ENCODE results near the gene COMTD1.
"Not testable (repeated sequence)": the region's sequence is repeated elsewhere in the genome, so short reads cannot be mapped to it uniquely, and the experiment has no call there.

Gene COMTD1

GRCh38 chr10:75197066-75197465, 38.7 kb downstream of the COMTD1 start:
- no peak overlapping the region for H3K4me3 ChIP-seq (ENCODE audit: low read depth, low read length)

DNA sequence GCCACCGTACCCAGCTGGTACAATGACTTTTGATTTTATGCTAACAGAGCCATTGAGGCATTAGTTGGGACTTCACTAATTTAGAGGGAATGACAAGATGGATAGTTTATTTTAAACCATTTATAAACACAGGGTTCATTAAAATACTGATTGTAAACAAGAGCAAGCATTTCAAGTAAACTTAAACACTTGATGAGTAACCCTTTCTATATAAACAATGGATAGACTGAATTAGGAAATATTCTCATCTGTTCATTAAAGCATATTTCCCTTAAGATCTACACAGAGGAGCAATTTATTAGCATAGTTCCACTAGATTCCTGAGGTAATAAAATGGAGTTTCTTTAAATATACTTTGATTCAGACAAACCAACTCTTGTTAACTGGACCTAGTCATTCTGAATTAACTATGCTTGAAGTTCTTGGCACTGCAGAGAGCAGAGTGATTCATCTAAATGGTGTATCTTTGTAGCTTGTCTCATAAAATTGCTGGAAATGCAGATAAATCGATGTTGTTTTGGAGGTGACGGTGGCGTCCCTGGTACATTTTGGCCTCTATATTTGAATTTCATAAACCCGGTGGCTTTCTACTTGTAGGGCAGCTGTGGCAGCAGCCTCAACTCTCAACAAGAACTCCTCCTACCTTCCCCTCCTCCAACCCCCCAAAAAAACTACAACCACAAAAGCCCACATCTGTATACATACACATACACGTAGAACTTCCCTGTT, 40.6 kb downstream of the COMTD1 start:
- no peak overlapping the region for H3K4me3 ChIP-seq (ENCODE audit: low read depth, low read length)

DNA sequence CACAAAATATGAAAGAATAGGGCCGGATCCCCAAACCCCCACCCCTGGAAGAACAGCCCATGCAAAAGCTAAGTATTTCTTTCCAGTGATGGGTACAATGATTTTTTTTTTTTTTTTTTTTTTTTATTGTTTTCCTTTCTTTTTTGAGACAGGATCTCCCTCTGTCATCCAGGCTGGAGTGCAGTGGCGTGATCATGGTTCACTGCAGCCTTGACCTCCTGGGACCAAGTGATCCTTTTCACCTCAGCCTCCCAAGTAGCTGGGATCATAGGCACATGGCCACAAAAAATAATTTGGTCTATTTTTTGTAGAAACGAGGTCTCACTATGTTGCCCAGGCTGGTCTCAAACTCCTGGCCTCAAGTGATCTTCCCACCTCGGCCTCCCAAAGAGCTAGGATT, 41.1 kb downstream of the COMTD1 start:
- not testable (repeated sequence) for H3K4me3 ChIP-seq (ENCODE audit: low read depth, low read length)

DNA sequence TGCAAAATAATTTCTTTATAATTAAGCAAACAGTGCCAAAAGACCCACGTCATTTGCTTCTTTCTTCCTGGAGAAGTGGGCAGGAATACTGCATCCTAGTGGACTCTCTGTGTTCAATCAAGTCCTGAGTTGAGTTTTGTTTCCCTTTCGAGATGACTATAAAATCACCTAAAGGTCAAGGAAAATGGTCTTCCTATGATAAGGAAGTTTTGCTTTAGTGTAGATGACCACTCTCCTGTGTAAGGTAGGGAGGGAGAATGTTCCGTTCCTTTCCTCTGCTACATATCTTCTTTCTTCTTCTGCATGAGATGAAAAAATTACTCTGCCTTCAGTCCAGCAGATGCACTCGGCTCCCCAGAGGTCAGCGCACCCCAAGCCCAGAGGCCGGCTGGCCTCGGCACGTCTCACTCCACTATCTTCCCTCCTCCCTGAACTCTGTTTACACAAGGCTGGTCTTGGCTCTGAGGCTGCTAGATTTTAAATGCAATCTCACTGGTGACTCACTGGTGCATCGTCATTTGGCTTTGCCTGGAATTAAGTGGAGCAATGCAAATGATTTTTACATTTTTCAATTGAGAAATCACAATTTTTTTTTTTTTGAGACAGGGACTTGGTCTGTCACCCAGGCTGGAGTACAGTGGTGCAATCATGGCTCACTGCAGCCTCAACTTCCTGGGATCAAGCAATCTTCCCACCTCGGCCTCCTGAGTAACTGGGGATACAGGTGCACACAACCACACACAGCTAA, 43.8 kb downstream of the COMTD1 start:
- no peak overlapping the region for H3K4me3 ChIP-seq (ENCODE audit: low read depth, low read length)

DNA sequence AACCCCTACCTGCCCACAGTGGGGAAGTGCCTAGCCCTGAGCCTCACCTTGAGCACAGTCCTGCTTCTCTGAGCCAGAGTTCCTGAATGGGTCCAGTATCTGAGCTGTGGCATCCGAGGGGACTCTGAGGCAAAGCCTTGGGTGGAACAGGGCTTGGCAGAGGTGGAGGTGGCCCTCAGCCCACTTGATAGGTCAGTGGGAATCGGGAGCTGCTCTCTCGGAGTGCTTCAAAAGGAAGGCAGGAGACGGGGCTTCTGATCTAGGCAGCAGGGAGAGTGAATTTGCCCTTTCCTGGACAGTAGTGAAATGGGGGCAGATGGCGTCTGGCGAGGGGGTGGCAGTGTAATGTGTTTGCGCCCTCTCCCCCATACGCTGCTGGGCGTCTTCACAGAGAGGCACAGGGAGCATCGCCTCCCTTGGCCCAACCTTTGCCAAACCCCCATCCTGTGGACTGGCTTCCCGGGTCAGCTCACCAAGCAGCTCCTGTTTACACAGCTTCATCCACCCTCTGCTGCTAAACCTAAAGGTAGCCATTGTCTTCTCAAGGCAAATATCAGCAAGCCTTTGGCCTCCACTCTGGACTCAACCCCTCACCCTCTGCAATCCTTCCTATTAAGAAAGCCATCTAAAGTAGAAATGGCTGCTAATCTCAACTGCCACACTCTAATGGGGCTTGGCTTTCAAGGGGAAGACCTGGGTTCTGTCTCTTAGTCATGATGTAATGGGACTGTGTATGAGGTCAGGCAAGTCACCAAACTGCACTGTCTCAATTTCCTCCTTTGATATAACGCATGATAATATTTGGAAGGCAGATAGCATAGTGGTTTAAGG, 46.3 kb downstream of the COMTD1 start:
- H3K4me3 ChIP-seq (ENCODE audit: low read depth, low read length) = no peak overlapping the region

GRCh38 chr10:75188522-75188921, 47.2 kb downstream of the COMTD1 start:
- H3K4me3 ChIP-seq (ENCODE audit: low read depth, low read length) = not testable (repeated sequence)

- no peak overlapping the region for H3K4me3 ChIP-seq (ENCODE audit: low read depth, low read length)
Observed at GRCh38 chr10:75187961-75188426, 47.8 kb downstream of the COMTD1 start.

GRCh38 chr10:75186310-75186709, 49.4 kb downstream of the COMTD1 start:
- no peak overlapping the region for H3K4me3 ChIP-seq (ENCODE audit: low read depth, low read length)

All from iPS-11a (cell line).